DMS 273 (cell line): ENCODE results near the gene ATG5.
"Not testable (repeated sequence)": the region's sequence is repeated elsewhere in the genome, so short reads cannot be mapped to it uniquely, and the experiment has no call there.

Experiments used
- DNase-seq: peaks from one replicate; lab custom pipeline; 2025; ENCODE audit not compliant: unreplicated experiment; lab: John Stamatoyannopoulos, UW

Gene ATG5

GRCh38 chr6:106259748-106260147 lies 65.8 kb downstream of the ATG5 start:
- not testable (repeated sequence) for DNase-seq

GRCh38 chr6:106258726-106259125 lies 66.8 kb downstream of the ATG5 start:
- no peak for DNase-seq

GRCh38 chr6:106257195-106257594 lies 68.4 kb downstream of the ATG5 start:
- no peak for DNase-seq

GRCh38 chr6:106256201-106256968 lies 69.2 kb downstream of the ATG5 start:
- DNase-seq = no peak

- DNase-seq = no peak
These were observed 70.3 kb downstream of the ATG5 start for GRCh38 chr6:106255306-106255705.

GRCh38 chr6:106254636-106255035 lies 70.9 kb downstream of the ATG5 start:
- peak; percentile 26 for DNase-seq

- no peak for DNase-seq
These were observed 71.8 kb downstream of the ATG5 start for GRCh38 chr6:106253731-106254130.

GRCh38 chr6:106253172-106253571 lies 72.4 kb downstream of the ATG5 start:
- no peak for DNase-seq

- DNase-seq = no peak
These were observed 72.9 kb downstream of the ATG5 start for GRCh38 chr6:106252687-106253086.

GRCh38 chr6:106251531-106252255 lies 73.9 kb downstream of the ATG5 start:
- DNase-seq = not testable (repeated sequence)

GRCh38 chr6:106250953-106251352 lies 74.6 kb downstream of the ATG5 start:
- DNase-seq = peak; percentile 25

GRCh38 chr6:106249658-106250057 lies 75.9 kb downstream of the ATG5 start:
- no peak for DNase-seq

GRCh38 chr6:106247733-106248132 lies 77.8 kb downstream of the ATG5 start:
- no peak for DNase-seq

GRCh38 chr6:106247293-106247692 lies 78.3 kb downstream of the ATG5 start:
- no peak for DNase-seq

- no peak for DNase-seq
These were observed 80.6 kb downstream of the ATG5 start for GRCh38 chr6:106244931-106245330.

- no peak for DNase-seq
These were observed 81.0 kb downstream of the ATG5 start for GRCh38 chr6:106244521-106244920.

GRCh38 chr6:106243261-106243660 lies 82.3 kb downstream of the ATG5 start:
- no peak for DNase-seq

GRCh38 chr6:106241498-106241897 lies 84.1 kb downstream of the ATG5 start:
- DNase-seq = no peak

- no peak for DNase-seq
These were observed 88.3 kb downstream of the ATG5 start for GRCh38 chr6:106237286-106237685.

GRCh38 chr6:106229876-106230445 lies 95.6 kb downstream of the ATG5 start:
- DNase-seq = not testable (repeated sequence)

GRCh38 chr6:106227612-106228507 lies 97.7 kb downstream of the ATG5 start:
- DNase-seq = no peak
